ENCODE data around the gene PCDH19.
"Not testable (repeated sequence)": the region's sequence is repeated elsewhere in the genome, so short reads cannot be mapped to it uniquely, and the experiment has no call there.

The PCDH19 gene

GRCh38 chrX:100409610-100410590 is at the start of gene PCDH19:
Gene PCDH19 (minus strand): TSS chrX:100410273. CDS start chrX:100408597, 1,676 bp downstream.
- no peak for DNase-seq

- no peak for DNase-seq
These were observed 39.9 kb upstream of the PCDH19 start for GRCh38 chrX:100449696-100450608.

DNA sequence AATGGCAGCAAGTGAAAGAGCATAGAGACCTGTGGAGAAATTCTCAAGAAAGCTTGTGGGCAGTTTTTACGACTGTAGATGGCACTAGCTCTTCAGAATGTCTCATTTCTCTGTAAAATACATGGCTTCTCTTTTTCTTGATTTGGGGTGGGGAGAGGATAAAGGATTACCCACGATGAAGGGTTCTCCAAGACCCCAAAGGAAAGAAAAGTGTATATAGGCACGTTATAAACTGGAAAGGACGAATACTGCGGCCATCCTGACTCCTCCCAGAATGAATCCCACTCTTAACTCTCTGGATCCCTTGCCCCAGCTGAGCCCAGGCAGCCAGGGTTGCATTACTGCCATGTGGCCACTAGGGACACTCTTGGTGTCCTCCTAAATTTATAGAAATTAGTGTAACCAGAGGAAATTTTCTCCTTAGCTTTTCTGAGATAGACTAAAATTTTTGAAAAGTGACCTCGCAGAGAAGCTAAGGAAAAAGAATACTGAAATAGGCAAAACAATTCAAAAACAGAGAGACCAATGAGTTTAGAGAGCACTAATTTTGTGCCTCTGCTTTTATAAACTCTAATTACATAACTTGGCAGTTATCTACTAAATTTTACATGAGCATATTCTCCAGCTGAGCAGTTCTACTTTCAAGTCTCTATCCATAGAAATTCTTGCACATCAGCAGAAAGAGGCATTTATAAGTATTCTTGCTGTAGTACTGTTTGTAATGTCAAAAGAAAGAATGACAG is 37.8 kb upstream of the PCDH19 start:
- DNase-seq: no peak

GRCh38 chrX:100445593-100445992 is 35.5 kb upstream of the PCDH19 start:
- no peak for DNase-seq

GRCh38 chrX:100441321-100441720 is 31.2 kb upstream of the PCDH19 start:
- not testable (repeated sequence) for DNase-seq

GRCh38 chrX:100440006-100440405 is 29.9 kb upstream of the PCDH19 start:
- no peak for DNase-seq

DNA sequence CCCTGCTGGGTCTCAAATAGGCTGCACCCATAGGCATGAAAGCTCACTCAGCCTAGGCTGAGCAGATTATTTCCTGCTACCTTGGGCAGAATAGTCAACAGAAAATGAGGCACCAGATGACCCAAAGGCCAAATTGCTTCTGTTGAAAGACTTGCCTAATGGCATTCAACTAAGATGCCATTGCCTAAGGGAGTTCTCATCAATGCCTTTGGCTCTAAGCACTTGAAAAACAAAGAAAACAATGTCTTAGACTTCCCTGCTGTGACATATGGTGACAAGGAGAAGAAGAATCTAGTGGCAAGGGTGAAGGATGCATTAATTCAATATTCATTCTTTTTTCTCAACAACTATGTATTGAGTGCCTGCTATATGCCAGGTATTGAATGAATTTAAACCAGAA is 25.7 kb upstream of the PCDH19 start:
- DNase-seq: no peak

DNA sequence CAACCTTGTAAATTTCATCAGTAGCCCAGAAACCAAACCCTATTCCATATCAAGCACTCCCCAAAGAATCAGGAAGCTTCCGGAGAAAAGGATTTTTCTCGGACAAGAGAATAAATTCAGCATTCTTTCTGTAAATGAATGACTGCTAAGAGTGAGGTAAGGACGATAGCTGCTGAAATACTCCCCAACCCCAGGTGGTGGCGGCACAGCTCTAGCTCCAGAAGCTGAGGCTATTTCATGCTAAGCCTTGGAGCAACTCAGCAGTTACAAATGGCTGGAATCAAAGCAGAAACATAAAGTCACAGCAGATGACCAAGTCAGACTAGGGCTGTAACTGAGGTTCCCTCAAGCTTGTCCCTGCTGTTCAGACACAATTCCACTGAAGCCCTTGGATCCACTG is 13.9 kb upstream of the PCDH19 start:
- DNase-seq: no peak

DNA sequence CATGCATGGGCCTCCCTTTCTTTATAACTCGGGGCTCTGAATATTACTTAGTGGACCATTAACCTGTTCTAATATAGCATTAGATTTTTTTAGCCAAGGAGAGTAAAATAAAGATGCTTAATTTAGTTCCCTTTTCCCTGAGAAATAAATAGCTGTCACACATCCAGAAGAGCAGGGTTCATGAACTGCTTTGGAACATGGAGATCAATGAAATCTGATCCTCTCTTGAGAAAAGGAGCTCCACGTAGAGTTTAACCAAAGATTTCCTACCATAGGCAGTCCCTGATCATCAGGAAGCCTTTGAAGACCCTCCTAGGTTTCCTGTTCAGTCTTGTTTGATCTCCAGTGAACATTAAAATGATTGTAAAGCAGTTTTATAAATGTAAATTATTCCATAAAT is 8.5 kb upstream of the PCDH19 start:
- no peak for DNase-seq

- no peak for DNase-seq
These were observed 7.6 kb upstream of the PCDH19 start for GRCh38 chrX:100417681-100418080.

DNA sequence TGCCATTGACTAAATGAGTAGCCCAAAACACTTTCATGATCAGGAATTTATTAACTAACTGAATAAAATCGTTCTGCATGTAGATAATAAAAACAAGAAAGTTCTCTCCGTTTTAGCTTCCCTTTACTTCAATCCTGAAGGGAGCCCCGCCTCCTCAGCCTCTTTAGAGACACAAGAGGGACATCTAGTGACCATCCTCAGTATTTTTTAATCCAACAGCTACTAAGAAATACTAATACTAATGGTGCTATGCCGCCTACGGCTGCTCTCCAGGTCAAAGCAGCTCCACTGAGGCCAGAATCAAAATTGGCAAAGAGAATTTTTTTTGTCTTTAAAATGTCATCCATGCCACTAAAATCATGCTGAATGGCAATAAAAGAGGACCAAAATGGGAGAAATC is 3.2 kb upstream of the PCDH19 start:
- DNase-seq: no peak

GRCh38 chrX:100411802-100412715 is 2.0 kb upstream of the PCDH19 start:
- DNase-seq: no peak

DNA sequence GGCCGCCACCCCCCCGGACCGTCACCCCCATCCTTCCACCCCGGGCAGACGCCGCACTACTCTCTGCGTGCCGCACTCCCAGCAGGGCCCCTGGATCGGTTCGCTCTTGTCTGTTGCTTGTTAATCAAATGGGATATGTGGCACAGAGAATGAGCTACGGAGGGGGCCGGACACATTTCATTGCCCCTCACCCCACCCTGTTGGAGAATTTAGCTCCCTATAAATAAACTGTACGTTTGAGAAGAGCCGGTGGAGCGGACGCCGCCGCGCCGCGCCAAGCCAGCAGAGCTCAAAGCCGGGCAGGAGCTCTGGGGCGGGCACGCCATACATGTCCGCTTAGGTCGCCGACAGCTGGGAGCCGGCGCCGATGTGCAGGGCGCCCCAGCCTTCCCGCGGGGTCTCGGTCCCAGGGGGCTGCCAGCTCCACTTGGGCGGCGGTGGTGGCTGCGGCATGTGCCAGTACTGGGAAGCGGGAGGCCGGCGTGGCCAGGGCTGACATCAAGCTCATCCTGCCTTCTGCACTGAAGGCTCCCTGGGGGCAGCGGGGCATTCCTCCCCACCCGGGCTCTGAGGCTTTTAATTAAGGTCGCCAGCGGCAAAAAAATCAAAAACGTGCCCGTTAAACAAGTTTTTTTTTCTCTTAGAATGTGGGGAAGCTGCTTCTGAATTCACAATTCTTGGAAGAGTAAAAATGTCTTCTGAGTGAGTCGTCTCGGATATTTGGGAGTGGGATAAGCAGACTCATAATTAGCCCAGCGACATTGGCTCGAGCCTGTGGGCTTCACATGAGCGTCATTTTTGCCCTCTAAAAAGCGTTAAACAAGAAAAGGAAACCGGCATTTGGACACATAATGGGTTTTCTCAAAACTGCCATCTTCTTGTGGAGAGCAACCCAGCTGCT is 1.1 kb upstream of the PCDH19 start:
- DNase-seq: no peak

GRCh38 chrX:100408713-100409609 is 1.1 kb downstream of the PCDH19 start:
- DNase-seq: no peak

GRCh38 chrX:100407784-100408712 is 2.0 kb downstream of the PCDH19 start:
- DNase-seq: no peak

DNA sequence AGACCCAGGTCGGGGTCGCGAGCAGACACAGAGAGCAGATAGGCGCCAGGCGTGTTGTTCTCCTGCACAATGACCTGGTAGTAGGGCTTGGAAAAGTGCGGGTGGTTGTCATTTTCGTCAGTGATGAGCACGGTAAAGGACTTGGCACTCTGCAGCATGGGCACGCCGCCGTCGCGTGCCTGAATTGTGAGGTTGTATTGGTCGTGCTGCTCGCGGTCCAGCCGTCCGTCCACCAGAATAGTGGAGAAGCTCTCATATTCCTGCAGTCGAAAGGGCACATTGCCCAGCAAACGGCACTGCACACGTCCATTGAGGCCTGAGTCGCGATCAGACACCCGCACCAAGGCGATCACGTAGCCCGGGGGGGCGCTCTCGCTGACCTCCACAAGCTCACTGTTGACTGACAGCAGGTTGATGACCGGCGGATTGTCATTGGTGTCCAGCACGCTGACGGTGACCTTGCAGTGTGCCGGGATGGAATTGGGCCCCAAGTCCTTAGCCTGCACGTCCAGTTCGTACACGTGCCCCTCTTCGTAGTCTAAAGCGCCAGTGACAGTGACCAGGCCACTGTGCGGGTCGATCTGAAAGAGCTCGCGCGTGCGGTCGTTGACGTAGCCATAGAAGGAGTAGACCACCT is 2.8 kb downstream of the PCDH19 start:
- no peak for DNase-seq

DNA sequence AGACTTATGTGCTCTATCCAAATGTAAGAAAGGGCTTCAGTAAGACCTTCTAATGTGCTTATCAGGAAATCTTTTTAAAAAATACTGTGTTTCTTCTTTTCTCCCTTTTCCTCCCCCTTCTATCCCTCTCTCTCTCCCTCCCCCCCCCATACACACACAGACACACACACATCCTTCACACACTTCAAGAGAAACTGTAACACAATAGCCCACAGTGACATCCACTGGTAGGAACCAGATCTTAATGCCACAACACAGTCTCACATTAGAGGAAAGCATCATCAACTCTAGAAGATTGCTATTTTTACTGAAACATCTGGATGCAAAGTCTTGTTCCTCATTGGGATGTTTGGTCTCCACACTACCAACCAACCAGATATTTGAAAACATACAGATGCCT is 4.6 kb downstream of the PCDH19 start:
- DNase-seq: no peak

- DNase-seq: no peak
These were observed 5.2 kb downstream of the PCDH19 start for GRCh38 chrX:100404851-100405250.
